ENCODE measurements around the gene PPP1R14D. TPM values are rescaled to one million over a fixed set of nuclear protein-coding genes. Genes with fewer than 3 reads are reported as not detected.

Gene PPP1R14D
- total RNA-seq, 6 experiments from 2014 or later: not detected

DNA sequence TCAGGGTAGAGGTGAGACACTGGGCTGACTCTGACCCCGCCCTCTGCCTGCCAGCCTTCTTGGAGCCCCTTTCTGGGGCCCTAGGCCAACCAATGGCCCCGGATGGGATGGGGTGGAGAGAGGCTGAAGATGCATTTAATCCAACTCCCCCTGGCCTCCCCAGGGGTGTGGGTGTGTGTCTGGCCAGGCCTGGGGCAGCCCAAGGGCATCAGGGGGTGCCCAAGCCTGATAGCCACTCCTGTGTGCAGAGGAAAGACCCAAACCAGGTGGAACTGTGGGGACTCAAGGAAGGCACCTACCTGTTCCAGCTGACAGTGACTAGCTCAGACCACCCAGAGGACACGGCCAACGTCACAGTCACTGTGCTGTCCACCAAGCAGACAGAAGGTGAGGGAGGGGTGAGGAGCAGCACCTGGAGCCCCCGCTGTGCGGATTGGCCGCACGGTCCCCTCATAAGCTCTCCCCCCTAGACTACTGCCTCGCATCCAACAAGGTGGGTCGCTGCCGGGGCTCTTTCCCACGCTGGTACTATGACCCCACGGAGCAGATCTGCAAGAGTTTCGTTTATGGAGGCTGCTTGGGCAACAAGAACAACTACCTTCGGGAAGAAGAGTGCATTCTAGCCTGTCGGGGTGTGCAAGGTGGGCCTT is 24.9 kb upstream of the PPP1R14D start:
- intact Hi-C loops (cut with DNase I): no loop called here

DNA sequence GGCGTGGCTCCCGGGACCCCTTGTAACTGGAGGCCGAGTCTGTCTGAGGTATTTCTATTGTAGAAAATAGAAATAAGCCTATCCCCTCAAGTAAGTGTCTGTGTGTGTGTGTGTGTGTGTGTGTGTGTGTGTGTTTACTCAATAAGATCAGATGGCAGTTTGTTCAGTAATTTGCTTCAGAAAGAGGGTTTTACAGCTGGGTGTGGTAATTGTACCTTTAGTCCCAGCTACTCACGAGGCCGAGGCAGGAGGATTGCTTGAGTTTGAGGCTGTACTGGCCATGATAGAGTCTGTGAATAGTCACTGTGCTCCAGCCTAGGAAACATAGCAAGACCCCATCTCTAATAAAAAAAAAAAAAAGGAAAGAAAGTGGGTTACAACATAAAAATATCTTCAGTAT is 24.0 kb upstream of the PPP1R14D start:
- ATAC-seq (no peak), DNase-seq (no peak)
- Histone ChIP-seq H3K27ac (no peak overlapping the region), H3K9me3 (no peaks in the 10 kb centered on the region), H3K4me1 (no peaks in the 10 kb centered on the region), H3K4me3 (no peak overlapping the region), H3K36me3 (no peaks in the 10 kb centered on the region), H3K27me3 (no peaks in the 10 kb centered on the region)
- WGBS (ENCODE audit: insufficient coverage, low coverage, low lambda C conversion rate, missing lambda C conversion rate): 86% methylated on average over 5 of the region's 5 CpGs
- intact Hi-C loops (cut with DNase I): no loop called here
- TF ChIP-seq POLR2A (IDR thresholded peaks at IDR 0.05): no peak
- TF ChIP-seq, protein P1, sequence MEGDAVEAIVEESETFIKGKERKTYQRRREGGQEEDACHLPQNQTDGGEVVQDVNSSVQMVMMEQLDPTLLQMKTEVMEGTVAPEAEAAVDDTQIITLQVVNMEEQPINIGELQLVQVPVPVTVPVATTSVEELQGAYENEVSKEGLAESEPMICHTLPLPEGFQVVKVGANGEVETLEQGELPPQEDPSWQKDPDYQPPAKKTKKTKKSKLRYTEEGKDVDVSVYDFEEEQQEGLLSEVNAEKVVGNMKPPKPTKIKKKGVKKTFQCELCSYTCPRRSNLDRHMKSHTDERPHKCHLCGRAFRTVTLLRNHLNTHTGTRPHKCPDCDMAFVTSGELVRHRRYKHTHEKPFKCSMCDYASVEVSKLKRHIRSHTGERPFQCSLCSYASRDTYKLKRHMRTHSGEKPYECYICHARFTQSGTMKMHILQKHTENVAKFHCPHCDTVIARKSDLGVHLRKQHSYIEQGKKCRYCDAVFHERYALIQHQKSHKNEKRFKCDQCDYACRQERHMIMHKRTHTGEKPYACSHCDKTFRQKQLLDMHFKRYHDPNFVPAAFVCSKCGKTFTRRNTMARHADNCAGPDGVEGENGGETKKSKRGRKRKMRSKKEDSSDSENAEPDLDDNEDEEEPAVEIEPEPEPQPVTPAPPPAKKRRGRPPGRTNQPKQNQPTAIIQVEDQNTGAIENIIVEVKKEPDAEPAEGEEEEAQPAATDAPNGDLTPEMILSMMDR (IDR thresholded peaks at IDR 0.05): no peak

More for the DNA sequence above, 24.9 kb upstream of the PPP1R14D start:
- H3K27ac ChIP-seq: no peak overlapping the region
- WGBS (ENCODE audit: insufficient coverage, low coverage, low lambda C conversion rate, missing lambda C conversion rate): 100% methylated on average over 2 of the region's 16 CpGs
- ATAC-seq: no peak
- H3K9me3 ChIP-seq: no peaks in the 10 kb centered on the region
- H3K36me3 ChIP-seq: no peaks in the 10 kb centered on the region
- TF ChIP-seq, protein P1 (IDR thresholded peaks at IDR 0.05): no peak
- no peak for TF ChIP-seq POLR2A (IDR thresholded peaks at IDR 0.05)
- H3K4me3 ChIP-seq: no peak overlapping the region
- H3K27me3 ChIP-seq: no peaks in the 10 kb centered on the region
- no peaks in the 10 kb centered on the region for H3K4me1 ChIP-seq
- no peak for DNase-seq

DNA sequence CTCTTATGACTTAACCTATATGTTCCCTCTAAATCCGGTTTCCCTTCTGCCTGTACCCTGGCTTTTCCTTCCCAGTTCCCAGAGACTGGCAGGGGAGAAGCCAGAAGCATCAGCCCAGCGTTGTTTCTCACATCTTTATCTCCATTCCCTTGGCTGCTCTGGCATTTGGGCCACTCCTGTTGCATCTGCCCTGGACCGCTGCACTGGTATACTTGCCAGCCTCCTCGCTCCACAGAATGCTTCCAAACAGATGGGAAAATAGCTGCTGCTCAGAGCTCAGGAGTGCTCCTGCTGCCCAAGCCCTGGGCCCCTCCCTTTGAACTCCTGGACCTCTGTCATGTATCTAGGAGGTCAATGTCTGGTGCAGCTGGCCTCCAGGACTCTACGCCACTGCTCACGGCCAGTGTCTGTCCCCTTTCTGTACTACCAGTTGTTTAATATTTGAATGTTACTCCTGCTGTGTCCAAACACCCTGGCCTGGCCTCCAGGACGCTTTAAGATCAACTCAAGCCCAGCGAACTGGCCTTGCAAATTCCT is 22.1 kb upstream of the PPP1R14D start:
- TF ChIP-seq, protein P1 (IDR thresholded peaks at IDR 0.05): no peak
- no peak for TF ChIP-seq POLR2A (IDR thresholded peaks at IDR 0.05)
- Histone ChIP-seq H3K9me3 (no peaks in the 10 kb centered on the region), H3K36me3 (no peaks in the 10 kb centered on the region), H3K27ac (no peak overlapping the region), H3K4me1 (no peaks in the 10 kb centered on the region), H3K27me3 (no peaks in the 10 kb centered on the region), H3K4me3 (no peak overlapping the region)
- ATAC-seq (peak in 3 of 4 donors; percentile 16 to 65 (median 32)), DNase-seq (no peak)
- WGBS (ENCODE audit: insufficient coverage, low coverage, low lambda C conversion rate, missing lambda C conversion rate): 77% methylated on average over 8 of the region's 8 CpGs
- intact Hi-C loops (cut with DNase I): no loop called here

DNA sequence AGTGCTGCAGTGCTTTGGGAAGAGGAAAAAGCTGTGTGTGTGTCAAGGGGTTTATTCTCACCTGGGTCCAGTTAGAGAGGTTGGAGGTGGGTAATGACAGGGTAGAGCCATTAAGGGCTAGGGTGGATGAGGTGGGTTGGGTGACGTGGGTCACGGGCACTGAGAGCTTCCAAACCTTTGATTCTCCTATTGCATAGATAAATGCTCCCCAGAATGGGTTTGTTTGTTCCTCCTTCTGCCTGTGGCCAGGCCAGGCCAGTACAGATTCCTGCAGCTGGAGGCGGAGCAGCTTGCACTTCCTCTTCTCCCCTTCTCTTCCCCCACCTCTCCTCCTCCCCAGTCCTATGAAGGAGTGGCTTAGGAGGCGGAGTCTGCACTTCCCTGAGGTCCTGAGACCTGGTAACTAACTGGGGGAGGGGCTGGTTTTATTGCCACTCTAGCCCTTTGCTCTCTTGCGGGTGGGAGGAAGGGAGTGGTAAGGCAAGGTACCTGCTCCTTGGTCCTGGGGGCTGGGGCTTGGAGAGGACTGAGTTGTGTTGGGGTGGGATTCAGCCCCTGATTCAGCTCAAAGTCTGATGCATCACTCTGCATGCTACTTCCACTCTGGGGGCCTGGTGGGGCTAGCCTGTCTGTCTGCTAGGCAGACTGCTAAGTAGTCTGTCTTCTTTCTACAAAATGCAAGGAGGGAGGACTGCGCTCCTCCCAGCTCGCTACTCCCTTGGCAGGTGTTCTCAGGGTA is 18.9 kb upstream of the PPP1R14D start:
- DNase-seq: peak; percentile 49 to 67 (median 56)
- no peak overlapping the region for H3K27ac ChIP-seq

More for the DNA sequence above, 18.9 kb upstream of the PPP1R14D start:
- intact Hi-C loops (cut with DNase I): no loop called here
- Histone ChIP-seq H3K27me3 (peaks cover 0 to 11% of the 10 kb centered on the region in 2 donors), H3K4me3 (no peak overlapping the region), H3K9me3 (no peaks in the 10 kb centered on the region), H3K36me3 (no peaks in the 10 kb centered on the region), H3K4me1 (peaks cover 0 to 12% (median 0%) of the 10 kb centered on the region in 4 donors)
- peak; percentile 50 to 78 (median 65) for ATAC-seq
- no peak for TF ChIP-seq POLR2A (IDR thresholded peaks at IDR 0.05)
- TF ChIP-seq, protein P1 (IDR thresholded peaks at IDR 0.05): no peak
- whole genome bisulfite sequencing (ENCODE audit: insufficient coverage, low coverage, low lambda C conversion rate, missing lambda C conversion rate): 83% methylated on average over 2 of the region's 7 CpGs
